A549 (cell line): ENCODE measurements around the gene SF1. TPM values are rescaled to one million over a fixed set of nuclear protein-coding genes. Genes with fewer than 3 reads are reported as not detected.

ENCODE experiments used
- ATAC-seq, 2 experiments: fragments of 200-7000 bp in 1 of 2; fragments of >200 bp in 1 of 2; cut with Nextera tagmentation in 1 of 2; cut with Tn5 transposase in 1 of 2; 3 replicates each; pipeline versions ENCODE4 v1.8.0 to v1.9.1; 2018 to 2020; ENCODE audit warnings: mild to moderate bottlenecking in 1 of 2, moderate library complexity in 1 of 2
- CTCF ChIA-PET: fragments of 300-600 bp; sonication (Branson Sonifier 250); formaldehyde crosslinking; extraction: SDS; loops from one replicate; lab custom pipeline; 2021; ENCODE audit warnings: antibody characterized with exemption, inconsistent platforms; lab: Yijun Ruan, JAX
- POLR2A ChIA-PET: fragments of 350-600 bp; formaldehyde crosslinking; extraction: SDS; loops from one replicate; lab custom pipeline; 2021; ENCODE audit warnings: antibody characterized with exemption, inconsistent platforms; lab: Yijun Ruan, JAX
- DNase-seq, 2 experiments: peaks; one replicate each; pipeline versions ENCODE4 v3.0.0 to v3.0.0-alpha.2; 2011 to 2016; ENCODE audit warnings: low read depth in 1 of 2, low spot score in 1 of 2
- FAIRE-seq: peaks from 2 replicates; lab custom pipeline; 2011; peaks lifted over from hg19 to GRCh38; lab: Jason Lieb, UNC
- H3K27ac ChIP-seq, 2 experiments: fragments of >200 bp; sonication (Bioruptor Twin); formaldehyde crosslinking; 3 replicates each; pipeline ENCODE4 v1.5.1; 2016 to 2017
- H3K4me1 ChIP-seq: fragments of >200 bp; sonication (Bioruptor Twin); formaldehyde crosslinking; 3 replicates; pipeline ENCODE4 v1.6.1; 2016
- H3K4me2 ChIP-seq: fragments of >200 bp; sonication (Bioruptor Twin); formaldehyde crosslinking; 3 replicates; pipeline ENCODE4 v1.6.1; 2016
- H3K4me3 ChIP-seq: fragments of >200 bp; sonication (Bioruptor Twin); formaldehyde crosslinking; 3 replicates; pipeline ENCODE4 v1.5.1; 2016
- H3K9me3 ChIP-seq: fragments of >200 bp; sonication (Bioruptor Twin); formaldehyde crosslinking; 3 replicates; pipeline ENCODE4 v1.6.1; 2016
- BHLHE40 ChIP-seq: IDR thresholded peaks from 2 replicates; pipeline ENCODE4 v1.6.1; 2012; ENCODE audit warnings: low read depth, low read length, inconsistent platforms
- CEBPB ChIP-seq, 2 experiments: fragments of >200 bp in 1 of 2; sonication (Bioruptor Twin) in 1 of 2; formaldehyde crosslinking in 1 of 2; IDR thresholded peaks; 2 replicates each; pipeline ENCODE4 v1.6.1; 2012 to 2016
- E2F6 ChIP-seq: IDR thresholded peaks from 2 replicates; pipeline ENCODE4 v1.6.1; 2012; ENCODE audit warnings: low read depth, borderline replicate concordance
- EHF ChIP-seq: fragments of 250-450 bp; sonication (Bioruptor Pico); IDR thresholded peaks from 2 replicates; pipeline ENCODE4 v1.5.0; 2020; ENCODE audit warnings: mild to moderate bottlenecking
- EHMT2 ChIP-seq: fragments of 200-600 bp; sonication (generic); IDR thresholded peaks from 2 replicates; pipeline ENCODE4 v1.6.1; 2016; ENCODE audit warnings: antibody characterized with exemption, low read depth, mild to moderate bottlenecking, moderate library complexity
- FOSB ChIP-seq: fragments of 250-450 bp; sonication (Bioruptor Pico); IDR thresholded peaks from 2 replicates; pipeline ENCODE4 v1.5.0; 2020; ENCODE audit warnings: mild to moderate bottlenecking, moderate library complexity
- FOSL2 ChIP-seq, 2 experiments: fragments of 450-650 bp in 1 of 2; fragments of >200 bp in 1 of 2; sonication (Bioruptor Twin) in 1 of 2; formaldehyde crosslinking; IDR thresholded peaks; 2 replicates each; pipeline versions ENCODE4 v1.5.0 to v1.6.1; 2016 to 2020; ENCODE audit warnings: mild to moderate bottlenecking in 1 of 2, moderate library complexity in 1 of 2
- HDAC2 ChIP-seq: fragments of 200-600 bp; sonication (generic); IDR thresholded peaks from 2 replicates; pipeline ENCODE4 v1.6.1; 2016
- HES2 ChIP-seq: fragments of >200 bp; sonication (Bioruptor Twin); formaldehyde crosslinking; IDR thresholded peaks from 2 replicates; pipeline ENCODE4 v1.6.1; 2016
- HOXA7 ChIP-seq: fragments of 250-450 bp; sonication (Bioruptor Pico); IDR thresholded peaks from 2 replicates; pipeline ENCODE4 v1.5.0; 2020; ENCODE audit warnings: mild to moderate bottlenecking, moderate library complexity
- HOXB5 ChIP-seq: fragments of 250-450 bp; sonication (Bioruptor Pico); IDR thresholded peaks from 2 replicates; pipeline ENCODE4 v1.5.0; 2020; ENCODE audit warnings: mild to moderate bottlenecking, moderate library complexity
- MAZ ChIP-seq: fragments of 150-350 bp; IDR thresholded peaks from 2 replicates; pipeline ENCODE4 v1.6.1; 2014; ENCODE audit warnings: antibody characterized with exemption, low read depth, low read length, borderline replicate concordance
- PBX3 ChIP-seq: IDR thresholded peaks from 2 replicates; pipeline ENCODE4 v1.6.1; 2012
- PHF8 ChIP-seq: fragments of 200-600 bp; sonication (generic); IDR thresholded peaks from 2 replicates; pipeline ENCODE4 v1.6.1; 2016; ENCODE audit warnings: low read depth, mild to moderate bottlenecking, antibody characterized with exemption, moderate library complexity, borderline replicate concordance
- POLR2A ChIP-seq: IDR thresholded peaks from 2 replicates; pipeline ENCODE4 v1.6.1; 2012; ENCODE audit warnings: mild to moderate bottlenecking, low read length
- POLR2AphosphoS2 ChIP-seq: conservative IDR thresholded peaks from 2 replicates; pipeline ENCODE4 v1.6.1; 2012; ENCODE audit warnings: low read length, improper control_type of control experiment, inconsistent platforms
- RARB ChIP-seq: fragments of 250-450 bp; sonication (Bioruptor Pico); IDR thresholded peaks from 2 replicates; pipeline ENCODE4 v1.8.0; 2021; ENCODE audit warnings: mild to moderate bottlenecking, moderate library complexity
- RCOR1 ChIP-seq: fragments of 150-350 bp; IDR thresholded peaks from 2 replicates; pipeline ENCODE4 v1.6.1; 2014; ENCODE audit warnings: antibody characterized with exemption, low read length, low read depth
- RFX5 ChIP-seq: fragments of 450-650 bp; IDR thresholded peaks from 2 replicates; pipeline ENCODE4 v1.7.1; 2014; ENCODE audit warnings: antibody characterized with exemption, mild to moderate bottlenecking, moderate library complexity
- RNF2 ChIP-seq: fragments of 200-600 bp; sonication (generic); IDR thresholded peaks from 2 replicates; pipeline ENCODE4 v1.6.1; 2016; ENCODE audit warnings: low read depth, mild to moderate bottlenecking, antibody characterized with exemption, moderate library complexity, borderline replicate concordance
- SMC3 ChIP-seq: fragments of >200 bp; sonication (Bioruptor Twin); formaldehyde crosslinking; IDR thresholded peaks from 3 replicates; pipeline ENCODE4 v1.6.1; 2018; ENCODE audit warnings: inconsistent platforms
- USF2 ChIP-seq: fragments of 450-650 bp; IDR thresholded peaks from 2 replicates; pipeline ENCODE4 v1.6.1; 2014; ENCODE audit warnings: antibody characterized with exemption
- WGBS: methylation state at CpG from one replicate; pipeline ENCODE4 v1.1.6; 2017; ENCODE audit errors: missing lambda C conversion rate; 5-methylcytosine and 5-hydroxymethylcytosine counted together
- polyA plus RNA-seq, 4 experiments: library from polyadenylated mRNA; depleted of rRNA in 3 of 4; stranded (reverse); fragments of >200 nt; fragmentation: RNase III in 1 of 4; extraction: RNeasy Plus Mini Kit Qiagen cat#74134 plus additional on column Dnase treatment in 1 of 4; gene quantifications; 2 replicates in 3 of 4; 3 replicates in 1 of 4; pipeline ENCODE4 v1.2.3, GENCODE V29; 2011 to 2017

Gene SF1
- polyA plus RNA-seq, 2 of the 4 experiments (the other 2 are of a cell fraction) = 104 to 310 TPM

DNA sequence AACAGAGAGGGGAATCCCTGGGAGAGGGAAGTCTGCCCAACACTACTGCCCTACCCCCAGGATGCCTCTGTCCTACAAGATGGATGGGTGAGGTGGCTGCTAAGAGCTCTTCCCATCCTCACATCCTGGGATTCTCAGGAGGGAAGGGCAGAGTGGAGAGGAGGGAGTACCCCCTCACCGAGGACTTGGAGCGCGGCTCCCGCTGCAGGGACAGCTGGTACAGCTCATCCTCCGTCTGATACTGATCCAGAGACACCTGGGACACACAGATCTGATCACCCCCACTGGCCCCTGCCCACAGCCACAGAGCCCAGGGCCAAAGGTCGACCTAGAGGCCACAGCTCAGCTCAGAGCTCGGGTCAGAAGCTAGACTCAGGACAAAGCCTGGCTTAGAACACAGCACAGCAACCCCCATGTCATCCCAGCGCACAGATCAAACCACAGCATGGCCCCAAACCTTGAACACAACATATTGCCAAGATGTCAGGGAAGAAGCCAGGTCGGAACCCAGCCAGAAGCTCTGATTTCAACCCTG is 42.5 kb downstream of the SF1 start:
- H3K4me1 ChIP-seq = no peaks in the 10 kb centered on the region
- no peak overlapping the region for H3K4me3 ChIP-seq
- ATAC-seq = peak in 1 of 2 experiments; percentile 21; a peak in 4 of 6 replicates
- H3K4me2 ChIP-seq = no peak overlapping the region
- no peak overlapping the region for H3K27ac ChIP-seq
- TF ChIP-seq MAZ = no peak
- no peak for TF ChIP-seq POLR2A
- TF ChIP-seq USF2 = no peak
- TF ChIP-seq PHF8 = no peak
- no peak for TF ChIP-seq HOXA7 (CRISPR knock-in tag)
- TF ChIP-seq E2F6 = no peak
- TF ChIP-seq RCOR1 = no peak
- TF ChIP-seq RNF2 = no peak
- TF ChIP-seq HDAC2 = no peak
- no peaks in the 10 kb centered on the region for H3K9me3 ChIP-seq
- DNase-seq = no peak
- ChIA-PET POLR2A (no interaction called here), CTCF (interaction anchor here (1.1 to 11.6 kb wide), 7 partner anchors 6 to 286 kb away, joined by 3 to 97 read pairs (median 9); partner anchors contain the start of gene RASGRP2)
- WGBS = 74% methylated on average over 8 of the region's 9 CpGs
- FAIRE-seq = no peak

DNA sequence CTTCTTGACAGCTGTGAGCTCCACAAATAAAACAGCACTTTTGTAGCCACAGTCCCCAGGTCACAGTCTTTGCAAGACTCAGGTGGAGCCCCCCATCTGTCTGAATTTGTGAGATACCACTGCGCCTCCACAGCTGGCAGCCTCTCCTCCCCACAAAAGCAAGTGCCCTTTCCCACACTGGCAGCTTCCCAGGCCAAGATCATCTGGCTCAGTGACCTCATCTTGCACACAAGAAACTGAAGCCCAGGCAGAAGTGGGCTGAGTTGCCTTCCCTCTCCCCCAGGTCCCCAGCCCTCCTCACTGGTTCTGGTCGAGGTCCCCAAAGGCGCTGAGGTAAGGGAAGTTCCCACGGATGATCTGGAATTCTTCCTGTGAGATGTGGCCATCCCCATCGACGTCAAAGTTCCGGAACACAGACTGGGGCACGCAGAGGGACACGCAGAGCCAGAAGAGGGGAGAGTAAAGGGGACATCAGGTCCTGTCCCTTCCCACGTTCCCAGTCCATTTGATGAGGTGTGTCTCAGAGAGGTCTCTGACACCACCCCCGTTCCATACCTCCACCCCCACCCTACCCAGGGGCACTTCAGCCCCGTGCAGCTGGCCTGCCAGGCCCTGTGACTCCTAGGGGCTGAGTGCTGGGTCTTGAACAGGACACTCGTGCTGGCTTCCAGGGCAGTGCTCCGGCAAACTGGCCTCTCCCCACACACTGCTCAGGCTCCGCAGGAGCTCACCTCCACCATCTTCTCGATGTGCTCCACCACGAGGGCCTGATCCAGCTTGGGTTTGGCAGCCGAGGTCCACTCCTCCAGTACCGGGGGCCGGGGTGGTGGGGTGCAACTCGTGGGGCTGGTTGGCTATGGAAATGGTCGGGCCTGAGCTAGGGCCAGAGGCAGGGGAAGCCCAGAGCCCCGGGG is 43.3 kb downstream of the SF1 start:
- TF ChIP-seq PBX3 (no peak), MAZ (no peak), FOSB (CRISPR knock-in tag) (no peak), HOXB5 (no peak), RARB (CRISPR knock-in tag) (no peak), HES2 (no peak), BHLHE40 (no peak), POLR2AphosphoS2 (no peak)
- no peaks in the 10 kb centered on the region for H3K9me3 ChIP-seq
- ChIA-PET POLR2A (no interaction called here), CTCF (interaction anchor here (1.1 to 11.6 kb wide), 6 partner anchors 7 to 286 kb away, joined by 3 to 97 read pairs (median 12); partner anchors contain the start of gene RASGRP2)
- no peak overlapping the region for H3K4me2 ChIP-seq
- 73% methylated on average over 13 of the region's 23 CpGs for WGBS
- no peaks in the 10 kb centered on the region for H3K4me1 ChIP-seq
- H3K4me3 ChIP-seq = no peak overlapping the region
- ATAC-seq (peak in 1 of 2 experiments; percentile 31; a peak in 3 of 6 replicates), DNase-seq (no peak), FAIRE-seq (no peak)
- H3K27ac ChIP-seq = no peak overlapping the region

DNA sequence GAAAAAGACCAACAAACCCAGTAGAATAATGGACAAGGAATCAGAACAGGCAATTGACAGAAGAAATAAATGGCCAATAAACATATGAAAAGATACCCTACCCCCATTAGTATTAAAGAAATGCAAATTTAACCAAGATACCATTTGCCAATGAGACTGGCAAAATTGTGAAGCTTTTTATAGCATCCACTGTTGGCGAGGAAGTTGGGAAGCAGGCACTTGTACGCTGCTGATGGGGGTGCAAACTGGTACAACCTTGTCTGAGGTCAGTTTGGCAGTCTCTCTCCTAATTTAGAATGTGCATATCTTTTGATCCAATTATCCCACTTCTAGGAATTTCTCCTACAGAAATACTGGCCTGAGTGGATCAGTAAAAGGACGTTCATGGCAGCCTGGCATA is 46.7 kb downstream of the SF1 start:
- TF ChIP-seq SMC3 (no peak), CEBPB (IDR thresholded peaks at IDR 0.05) (no peak), EHF (CRISPR knock-in tag) (no peak), POLR2AphosphoS2 (no peak), FOSL2 (IDR thresholded peaks at IDR 0.05) (no peak), FOSL2 (CRISPR knock-in tag; IDR thresholded peaks at IDR 0.05) (no peak), EHMT2 (no peak), RFX5 (no peak)
- POLR2A ChIA-PET = no interaction called here
- ATAC-seq = no peak
- no peaks in the 10 kb centered on the region for H3K4me1 ChIP-seq
- H3K4me3 ChIP-seq = no peak overlapping the region
- FAIRE-seq = no peak
- DNase-seq = no peak
- H3K9me3 ChIP-seq = no peaks in the 10 kb centered on the region
- CTCF ChIA-PET = interaction anchor here (11.6 kb wide), 1 partner anchor 10 kb away, joined by 97 read pairs; the partner anchor contains the start of gene RASGRP2
- no peak overlapping the region for H3K27ac ChIP-seq
- H3K4me2 ChIP-seq = no peak overlapping the region
- 63% methylated on average over 3 of the region's 3 CpGs for WGBS
